Spleen (tissue), 7 donors: ENCODE measurements around the gene TBC1D22A.

ENCODE experiments used
- POLR2A ChIP-seq, 3 donors: fragments of 450-650 bp; IDR thresholded peaks; one replicate each; pipeline ENCODE4 v1.5.1; 2017; ENCODE audit warnings: antibody characterized with exemption in 3 of 3, mild to moderate bottlenecking in 1 of 3
- POLR2AphosphoS5 ChIP-seq, 3 donors: sonication (generic); formaldehyde crosslinking; IDR thresholded peaks; one replicate each; pipeline ENCODE4 v1.5.1; 2017; ENCODE audit warnings: antibody characterized with exemption in 3 of 3
- TF ChIP-seq, protein P1 (sequence below), 11 experiments: fragments of 200-600 bp in 7 of 11; fragments of 450-650 bp in 4 of 11; sonication (generic) in 4 of 11; IDR thresholded peaks in 8 of 11; conservative IDR thresholded peaks in 3 of 11; 1 replicate in 7 of 11; 2 replicates in 4 of 11; pipeline versions ENCODE4 v1.4.0 to v1.8.0; 2016 to 2021; ENCODE audit warnings: antibody characterized with exemption in 11 of 11, inconsistent platforms in 4 of 11, mild to moderate bottlenecking in 1 of 11
- donor health status: DM: no; HTN: no; CAD: no; lungs with moderate emphysema.
- donor health status: DM: no; HTN: no; CAD: no.
- donor health status: DM: no; HTN: no; CAD: no.

- TF ChIP-seq, protein P1, sequence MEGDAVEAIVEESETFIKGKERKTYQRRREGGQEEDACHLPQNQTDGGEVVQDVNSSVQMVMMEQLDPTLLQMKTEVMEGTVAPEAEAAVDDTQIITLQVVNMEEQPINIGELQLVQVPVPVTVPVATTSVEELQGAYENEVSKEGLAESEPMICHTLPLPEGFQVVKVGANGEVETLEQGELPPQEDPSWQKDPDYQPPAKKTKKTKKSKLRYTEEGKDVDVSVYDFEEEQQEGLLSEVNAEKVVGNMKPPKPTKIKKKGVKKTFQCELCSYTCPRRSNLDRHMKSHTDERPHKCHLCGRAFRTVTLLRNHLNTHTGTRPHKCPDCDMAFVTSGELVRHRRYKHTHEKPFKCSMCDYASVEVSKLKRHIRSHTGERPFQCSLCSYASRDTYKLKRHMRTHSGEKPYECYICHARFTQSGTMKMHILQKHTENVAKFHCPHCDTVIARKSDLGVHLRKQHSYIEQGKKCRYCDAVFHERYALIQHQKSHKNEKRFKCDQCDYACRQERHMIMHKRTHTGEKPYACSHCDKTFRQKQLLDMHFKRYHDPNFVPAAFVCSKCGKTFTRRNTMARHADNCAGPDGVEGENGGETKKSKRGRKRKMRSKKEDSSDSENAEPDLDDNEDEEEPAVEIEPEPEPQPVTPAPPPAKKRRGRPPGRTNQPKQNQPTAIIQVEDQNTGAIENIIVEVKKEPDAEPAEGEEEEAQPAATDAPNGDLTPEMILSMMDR (IDR thresholded peaks at IDR 0.05 in 8 of 11, conservative IDR thresholded peaks at IDR 0.05 in 3 of 11) = no peak
- TF ChIP-seq POLR2A (IDR thresholded peaks at IDR 0.05) (no peak), POLR2AphosphoS5 (IDR thresholded peaks at IDR 0.05) (no peak)
Measured at GRCh38 chr22:47044722-47045535, 282.5 kb downstream of the TBC1D22A start.
